GM12801 (cell line): ENCODE results near the gene SMIM27.

Source experiments
- TF ChIP-seq, protein P1 (sequence below): IDR thresholded peaks from one replicate; pipeline ENCODE4 v1.5.1; 2011; ENCODE audit warnings: control low read depth; ENCODE audit not compliant: insufficient read length; ENCODE audit errors: extremely low read depth

Gene SMIM27

DNA sequence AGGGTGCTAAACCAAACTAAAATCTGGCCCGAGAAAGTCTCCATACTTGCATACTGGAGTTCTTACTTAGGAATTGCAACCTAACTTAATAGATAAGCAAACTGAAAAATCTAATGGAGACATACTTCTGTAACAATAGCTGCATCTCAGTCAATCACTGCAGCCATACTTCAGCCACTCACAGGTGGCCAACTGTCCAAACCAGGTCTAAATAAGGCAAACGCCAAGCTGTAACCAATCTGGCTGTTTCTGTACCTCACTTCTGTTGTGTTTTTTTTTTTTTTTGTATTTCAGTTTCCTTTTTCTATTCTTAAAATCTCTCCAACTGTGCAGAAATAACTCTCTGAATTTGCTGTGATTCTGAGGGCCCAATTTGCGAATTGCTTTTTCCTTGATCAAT lies 25.2 kb downstream of the SMIM27 start:
- TF ChIP-seq, protein P1, sequence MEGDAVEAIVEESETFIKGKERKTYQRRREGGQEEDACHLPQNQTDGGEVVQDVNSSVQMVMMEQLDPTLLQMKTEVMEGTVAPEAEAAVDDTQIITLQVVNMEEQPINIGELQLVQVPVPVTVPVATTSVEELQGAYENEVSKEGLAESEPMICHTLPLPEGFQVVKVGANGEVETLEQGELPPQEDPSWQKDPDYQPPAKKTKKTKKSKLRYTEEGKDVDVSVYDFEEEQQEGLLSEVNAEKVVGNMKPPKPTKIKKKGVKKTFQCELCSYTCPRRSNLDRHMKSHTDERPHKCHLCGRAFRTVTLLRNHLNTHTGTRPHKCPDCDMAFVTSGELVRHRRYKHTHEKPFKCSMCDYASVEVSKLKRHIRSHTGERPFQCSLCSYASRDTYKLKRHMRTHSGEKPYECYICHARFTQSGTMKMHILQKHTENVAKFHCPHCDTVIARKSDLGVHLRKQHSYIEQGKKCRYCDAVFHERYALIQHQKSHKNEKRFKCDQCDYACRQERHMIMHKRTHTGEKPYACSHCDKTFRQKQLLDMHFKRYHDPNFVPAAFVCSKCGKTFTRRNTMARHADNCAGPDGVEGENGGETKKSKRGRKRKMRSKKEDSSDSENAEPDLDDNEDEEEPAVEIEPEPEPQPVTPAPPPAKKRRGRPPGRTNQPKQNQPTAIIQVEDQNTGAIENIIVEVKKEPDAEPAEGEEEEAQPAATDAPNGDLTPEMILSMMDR, result no peak

DNA sequence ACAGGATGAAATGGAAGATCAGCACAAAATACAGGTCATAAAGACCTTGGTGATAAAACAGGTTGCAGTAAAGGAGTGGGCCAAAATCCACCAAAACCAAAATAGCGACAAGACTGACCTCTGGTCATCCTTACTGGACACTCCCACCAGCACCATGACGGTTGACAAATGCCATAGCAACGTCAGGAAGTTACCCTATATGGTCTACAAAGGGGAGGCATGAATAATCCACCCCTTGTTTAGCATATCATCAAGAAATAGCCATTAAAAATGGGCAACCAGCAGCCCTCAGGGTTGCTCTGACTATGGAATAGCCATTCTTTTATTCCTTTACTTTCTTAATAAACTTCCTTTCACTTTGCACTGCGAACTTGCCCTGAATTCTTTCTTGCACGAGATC lies 26.8 kb downstream of the SMIM27 start:
- TF ChIP-seq, protein P1, result no peak

DNA sequence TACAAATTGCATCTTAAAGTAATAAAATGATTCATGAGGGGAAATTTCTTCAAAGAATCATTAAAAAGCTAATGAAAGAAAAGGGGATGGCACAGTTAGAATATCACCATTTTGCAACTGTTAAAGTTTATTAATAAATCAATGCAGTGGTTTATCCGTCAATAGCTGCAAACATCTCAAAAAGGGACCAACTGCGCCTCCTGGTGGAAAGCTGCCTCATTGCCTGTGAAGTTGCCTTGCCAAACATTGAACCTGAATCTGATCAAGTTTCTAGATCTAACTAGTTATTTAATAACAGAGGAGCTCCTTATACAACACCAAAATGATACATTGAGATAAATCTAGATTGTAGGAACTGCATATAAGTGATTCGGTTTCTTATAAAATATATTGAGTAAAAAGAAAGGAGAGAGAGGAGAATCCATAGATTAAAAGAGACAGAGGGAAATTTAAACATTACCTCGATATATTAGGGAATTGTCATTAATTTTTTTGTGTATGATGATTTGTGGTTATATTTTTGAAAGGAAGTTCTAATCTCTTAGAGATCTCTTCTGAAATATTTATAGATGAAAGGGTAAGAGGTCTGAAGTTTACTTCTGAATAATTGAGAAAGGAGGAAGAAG lies 27.7 kb downstream of the SMIM27 start:
- TF ChIP-seq, protein P1, result peak; percentile 70

DNA sequence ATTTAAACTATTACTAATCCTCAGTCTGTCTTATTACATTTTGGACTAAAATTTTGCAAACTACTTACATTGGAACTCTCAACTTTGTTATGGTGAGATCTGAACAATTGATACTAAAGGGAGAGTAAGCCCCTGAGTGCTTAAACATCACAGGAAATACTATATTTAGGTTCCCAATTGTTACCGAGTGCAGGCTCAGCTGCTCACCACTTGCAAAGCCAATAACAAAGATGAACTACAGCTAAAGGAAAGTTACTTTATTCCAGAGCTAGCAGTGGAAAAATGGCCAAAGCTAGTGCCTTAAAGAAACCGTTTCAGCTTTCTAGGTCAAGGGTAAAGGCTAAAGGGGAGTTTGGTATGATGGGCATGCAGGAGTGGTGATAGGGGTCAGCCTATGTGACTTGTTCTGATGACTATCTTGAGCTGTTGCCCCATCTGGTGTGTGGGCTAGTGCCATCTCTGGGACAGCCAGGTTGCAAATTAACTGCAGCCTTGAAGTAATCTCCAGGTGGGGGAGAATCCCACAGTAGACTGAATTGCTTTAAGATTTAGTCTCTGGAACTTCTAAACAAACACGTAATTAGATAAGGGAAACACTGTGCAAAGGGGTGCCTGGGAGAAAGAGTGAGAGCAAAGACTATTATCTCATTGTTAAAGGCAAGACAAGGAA lies 28.6 kb downstream of the SMIM27 start:
- TF ChIP-seq, protein P1, result no peak

DNA sequence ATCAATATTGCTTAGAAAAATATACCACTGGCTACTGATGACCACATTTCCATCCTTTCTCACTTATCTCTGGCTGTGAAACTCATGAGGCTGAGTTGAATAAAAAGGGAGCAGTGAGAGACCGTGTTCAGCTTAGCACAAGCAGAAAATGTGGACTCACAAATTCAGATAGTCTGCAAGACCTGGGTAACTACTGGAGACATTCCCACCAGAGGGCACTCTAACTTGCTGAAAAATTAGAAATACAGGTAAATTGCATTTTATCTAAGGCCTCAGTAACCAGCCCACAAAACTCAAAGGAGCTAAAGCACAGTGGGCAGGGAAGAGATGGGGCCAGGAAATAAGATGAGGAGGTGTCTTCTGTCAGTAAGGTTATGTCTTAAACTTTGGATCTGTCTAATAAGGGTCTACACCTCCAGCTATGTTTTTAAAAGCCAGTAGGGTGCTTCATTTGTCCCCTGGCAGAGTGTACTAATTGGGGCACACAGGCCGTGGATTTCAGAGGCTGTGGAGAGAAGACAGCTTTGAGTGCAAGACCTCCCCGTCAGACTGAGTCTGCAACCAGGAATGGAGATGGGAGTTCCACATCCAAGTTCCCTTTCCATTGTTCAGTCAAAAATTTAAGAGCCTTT lies 29.5 kb downstream of the SMIM27 start:
- TF ChIP-seq, protein P1, result no peak

DNA sequence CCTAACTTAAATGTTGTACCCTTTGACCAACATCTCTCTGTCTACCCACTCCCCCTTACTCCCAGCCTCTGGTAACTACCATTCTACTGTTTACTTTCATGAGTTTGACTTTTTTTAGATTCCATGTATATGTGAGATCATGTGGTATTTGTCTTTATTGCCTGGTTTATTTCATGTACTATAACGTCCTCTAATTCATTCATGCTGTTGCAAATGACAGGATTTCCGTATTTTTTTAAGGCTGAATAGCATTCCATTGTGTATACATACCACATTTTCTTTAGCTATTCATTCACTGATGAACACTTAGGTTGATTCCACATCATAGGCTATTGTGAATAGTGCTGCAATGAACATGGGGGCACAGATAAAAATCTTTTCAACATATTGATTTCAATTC lies 32.7 kb downstream of the SMIM27 start:
- TF ChIP-seq, protein P1, result no peak

DNA sequence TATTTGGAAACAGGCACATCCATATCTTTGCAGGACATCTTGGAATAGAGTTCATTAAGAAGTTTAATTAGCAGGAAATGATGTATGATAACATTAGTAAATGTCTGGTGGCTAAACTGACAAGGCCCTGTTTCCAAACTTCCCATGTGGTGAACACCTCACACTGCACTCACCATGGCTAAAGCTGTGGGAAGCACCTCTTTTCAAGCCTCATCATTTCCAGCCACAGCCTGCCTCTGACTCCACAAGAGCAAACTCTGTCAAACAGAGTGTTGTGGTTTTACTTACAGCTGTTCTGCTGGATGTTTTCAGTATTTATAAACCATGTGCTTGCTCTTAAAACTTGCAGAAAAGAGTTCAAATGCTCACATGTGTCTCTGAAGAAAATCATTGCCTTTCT lies 35.8 kb downstream of the SMIM27 start:
- TF ChIP-seq, protein P1, result no peak
